Psoas muscle (tissue), 8 donors: Measurements from ENCODE around the gene HIP1. TPM values are rescaled to one million over a fixed set of nuclear protein-coding genes. Genes with fewer than 3 reads are reported as not detected.
"Not testable (repeated sequence)": the region's sequence is repeated elsewhere in the genome, so short reads cannot be mapped to it uniquely, and the experiment has no call there.

Experiments used
- ATAC-seq, 4 donors: fragments of 200-7000 bp; cut with Tn5 transposase; one replicate each; pipeline ENCODE4 v1.9.1; 2020; ENCODE audit warnings: moderate library complexity in 3 of 4, mild to moderate bottlenecking in 2 of 4
- DNase-seq, 2 donors: peaks; one replicate each; pipeline ENCODE4 v3.0.0-alpha.2; 2020
- H3K27ac ChIP-seq: fragments of 200-600 bp; one replicate; pipeline ENCODE4 v1.8.0; 2022
- H3K27me3 ChIP-seq, 3 donors: fragments of 200-600 bp in 1 of 3; one replicate each; pipeline versions ENCODE4 v1.6.1 to v1.8.0; 2013 to 2022; ENCODE audit warnings: low read length in 2 of 3, mild to moderate bottlenecking in 2 of 3, moderate library complexity in 1 of 3; ENCODE audit not compliant: insufficient read depth in 3 of 3
- H3K36me3 ChIP-seq, 2 donors: fragments of 200-600 bp in 1 of 2; one replicate each; pipeline versions ENCODE4 v1.6.1 to v1.8.0; 2013 to 2022; ENCODE audit warnings: low read depth in 1 of 2, mild to moderate bottlenecking in 1 of 2, moderate library complexity in 1 of 2; ENCODE audit not compliant: insufficient read depth in 1 of 2
- H3K4me1 ChIP-seq: fragments of 200-600 bp; one replicate; pipeline ENCODE4 v1.8.0; 2022
- H3K4me3 ChIP-seq: fragments of 200-600 bp; one replicate; pipeline ENCODE4 v1.8.0; 2022; ENCODE audit warnings: mild to moderate bottlenecking
- H3K9me3 ChIP-seq: fragments of 200-600 bp; one replicate; pipeline ENCODE4 v1.8.0; 2022
- CTCF ChIP-seq: fragments of 200-600 bp; IDR thresholded peaks from one replicate; pipeline ENCODE4 v1.8.0; 2022; ENCODE audit warnings: antibody characterized with exemption
- WGBS, 3 donors: extraction: QIAGEN DNeasy Blood & Tissue Kit; methylation state at CpG; one replicate each; pipeline versions ENCODE4 v1.1.6 to v1.1.7; 2013; 5-methylcytosine and 5-hydroxymethylcytosine counted together
- intact Hi-C, 2 donors: fragments of 100-400 bp; cut with DNase I; formaldehyde crosslinking; loops; one replicate each; pipeline versions ENCODE4 v1.11.0 to v1.14.2; 2022
- polyA plus RNA-seq, 3 donors: library from polyadenylated mRNA; stranded (reverse); fragments of 200-250 nt; gene quantifications; one replicate each; pipeline ENCODE4 v1.2.3, GENCODE V29; 2013
- total RNA-seq, 4 donors: library from RNA; stranded (reverse); fragmentation: NEBNext Ultra II Directional in 2 of 4; extraction: Animal tissue kit (Norgen Biotek cat#: 25700) in 2 of 4; gene quantifications; one replicate each; pipeline versions ENCODE4 v1.2.1 to v1.2.4, GENCODE V29; 2021 to 2023
- donor health status: healthy with polysubstance abuse.
- donor health status: DM: no; HTN: no; CAD: no; lungs with moderate emphysema.
- donor health status: Bipolar disorder and iron deficiency.
- donor health status: healthy.
- donor health status: DM: yes; HTN: yes; CAD: no.
- donor health status: DM: no; HTN: no; CAD: no.
- donor health status: DM: no; HTN: no; CAD: no.
- donor health status: DM: yes; HTN: yes; CAD: no.

Gene HIP1
- total and polyA plus RNA-seq, 7 donors: 2.5 to 11.9 (median 5.4) TPM

GRCh38 chr7:75689246-75690099, 49.3 kb downstream of the HIP1 start:
- no peaks in the 10 kb centered on the region for H3K36me3 ChIP-seq
- H3K9me3 ChIP-seq: no peaks in the 10 kb centered on the region
- peaks cover 0 to 11% (median 3%) of the 10 kb centered on the region in 3 donors for H3K27me3 ChIP-seq
- DNase-seq (no peak), ATAC-seq (no peak)
- no peak overlapping the region for H3K27ac ChIP-seq
- no peaks in the 10 kb centered on the region for H3K4me1 ChIP-seq
- 72 to 84% (median 73%) methylated on average over 20 of the region's 20 CpGs for WGBS, 3 donors
- no peak overlapping the region for H3K4me3 ChIP-seq
- no peak for TF ChIP-seq CTCF
- intact Hi-C loops: no loop called here

- H3K27ac ChIP-seq: no peak overlapping the region
- H3K9me3 ChIP-seq: no peaks in the 10 kb centered on the region
- peaks cover 0 to 11% (median 3%) of the 10 kb centered on the region in 3 donors for H3K27me3 ChIP-seq
- intact Hi-C loops: no loop called here
- no peak overlapping the region for H3K4me3 ChIP-seq
- WGBS, 3 donors: 15 to 18% (median 15%) methylated on average over 36 to 37 of the region's 37 CpGs
- ATAC-seq: no peak
- peak; percentile 20 to 56 for DNase-seq
- no peaks in the 10 kb centered on the region for H3K36me3 ChIP-seq
- no peak for TF ChIP-seq CTCF
- no peaks in the 10 kb centered on the region for H3K4me1 ChIP-seq
Measured at GRCh38 chr7:75688200-75689136, 50.3 kb downstream of the HIP1 start.

- WGBS, 3 donors: 91 to 94% (median 92%) methylated on average over 12 of the region's 12 CpGs
- ATAC-seq (no peak), DNase-seq (no peak)
- H3K4me1 ChIP-seq: no peaks in the 10 kb centered on the region
- TF ChIP-seq CTCF: no peak
- H3K9me3 ChIP-seq: no peaks in the 10 kb centered on the region
- H3K36me3 ChIP-seq: no peaks in the 10 kb centered on the region
- H3K27me3 ChIP-seq: peaks cover 0 to 11% (median 3%) of the 10 kb centered on the region in 3 donors
- intact Hi-C loops: no loop called here
- H3K27ac ChIP-seq: no peak overlapping the region
- no peak overlapping the region for H3K4me3 ChIP-seq
Measured at GRCh38 chr7:75687246-75688088, 51.3 kb downstream of the HIP1 start.

GRCh38 chr7:75686551-75686950, 52.2 kb downstream of the HIP1 start:
- ATAC-seq: no peak
- Histone ChIP-seq H3K36me3 (no peaks in the 10 kb centered on the region), H3K4me1 (no peaks in the 10 kb centered on the region), H3K9me3 (no peaks in the 10 kb centered on the region), H3K27ac (no peak overlapping the region), H3K4me3 (no peak overlapping the region), H3K27me3 (peaks cover 0 to 11% (median 3%) of the 10 kb centered on the region in 3 donors)
- intact Hi-C loops: no loop called here
- no peak for DNase-seq
- no peak for TF ChIP-seq CTCF

GRCh38 chr7:75682052-75682451, 56.7 kb downstream of the HIP1 start:
- 76 to 83% (median 79%) methylated on average over 6 of the region's 6 CpGs for WGBS, 3 donors
- H3K27me3 ChIP-seq, intact Hi-C loops, H3K4me1 ChIP-seq, H3K27ac ChIP-seq, H3K4me3 ChIP-seq, H3K9me3 ChIP-seq, ATAC-seq, DNase-seq, H3K36me3 ChIP-seq: not testable (repeated sequence)
